Inflammatory macrophage treated with lipopolysaccharide for 4 hours (primary cell): ENCODE data around the gene ST8SIA4.
"Not testable (repeated sequence)": the region's sequence is repeated elsewhere in the genome, so short reads cannot be mapped to it uniquely, and the experiment has no call there.

ENCODE experiments used
- DNase-seq: peaks from one replicate; pipeline ENCODE4 v3.0.0-alpha.2; 2020

ST8SIA4 gene

GRCh38 chr5:100828071-100828897 is 74.8 kb downstream of the ST8SIA4 start:
- peak; percentile 88 for DNase-seq

- DNase-seq, result peak; percentile 73
These were observed 75.6 kb downstream of the ST8SIA4 start for GRCh38 chr5:100827481-100827889.

- peak; percentile 97 for DNase-seq
These were observed 76.9 kb downstream of the ST8SIA4 start for GRCh38 chr5:100826133-100826532.

GRCh38 chr5:100824635-100825034 is 78.4 kb downstream of the ST8SIA4 start:
- no peak for DNase-seq

- no peak for DNase-seq
These were observed 79.3 kb downstream of the ST8SIA4 start for GRCh38 chr5:100823812-100824211.

GRCh38 chr5:100821751-100822150 is 81.3 kb downstream of the ST8SIA4 start:
- DNase-seq, result no peak

- peak; percentile 27 for DNase-seq
These were observed 84.7 kb downstream of the ST8SIA4 start for GRCh38 chr5:100818340-100818739.

- no peak for DNase-seq
These were observed 99.7 kb downstream of the ST8SIA4 start for GRCh38 chr5:100803397-100803796.

- DNase-seq, result no peak
These were observed 100.9 kb downstream of the ST8SIA4 start for GRCh38 chr5:100802208-100802607.

GRCh38 chr5:100800562-100800961 is 102.5 kb downstream of the ST8SIA4 start:
- no peak for DNase-seq

- DNase-seq, result no peak
These were observed 103.9 kb downstream of the ST8SIA4 start for GRCh38 chr5:100799166-100799565.

GRCh38 chr5:100797861-100798260 is 105.2 kb downstream of the ST8SIA4 start:
- DNase-seq, result no peak

- DNase-seq, result no peak
These were observed 106.2 kb downstream of the ST8SIA4 start for GRCh38 chr5:100796851-100797250.

GRCh38 chr5:100794844-100795243 is 108.2 kb downstream of the ST8SIA4 start:
- no peak for DNase-seq

GRCh38 chr5:100794218-100794617 is 108.9 kb downstream of the ST8SIA4 start:
- no peak for DNase-seq

GRCh38 chr5:100792781-100793180 is 110.3 kb downstream of the ST8SIA4 start:
- DNase-seq, result no peak

- no peak for DNase-seq
These were observed 111.7 kb downstream of the ST8SIA4 start for GRCh38 chr5:100791391-100791790.

GRCh38 chr5:100790951-100791350 is 112.1 kb downstream of the ST8SIA4 start:
- no peak for DNase-seq

- DNase-seq, result peak; percentile 25
These were observed 112.9 kb downstream of the ST8SIA4 start for GRCh38 chr5:100790170-100790665.

- no peak for DNase-seq
These were observed 113.4 kb downstream of the ST8SIA4 start for GRCh38 chr5:100789694-100790093.

- no peak for DNase-seq
These were observed 114.7 kb downstream of the ST8SIA4 start for GRCh38 chr5:100788417-100788816.

- no peak for DNase-seq
These were observed 115.4 kb downstream of the ST8SIA4 start for GRCh38 chr5:100787648-100788047.

GRCh38 chr5:100785536-100785935 is 117.5 kb downstream of the ST8SIA4 start:
- not testable (repeated sequence) for DNase-seq

GRCh38 chr5:100780376-100780870 is 122.7 kb downstream of the ST8SIA4 start:
- peak; percentile 84 for DNase-seq
